HEK293 (cell line): ENCODE results near the gene PLCG1.
"Not testable (repeated sequence)": the region's sequence is repeated elsewhere in the genome, so short reads cannot be mapped to it uniquely, and the experiment has no call there.

Experiments
- EGR2 ChIP-seq: fragments of 450-650 bp; formaldehyde crosslinking; IDR thresholded peaks from 2 replicates; pipeline ENCODE4 v1.5.1; 2016; ENCODE audit warnings: low read depth, missing biosample characterization, missing genetic modification characterization
- MYNN ChIP-seq: fragments of 450-650 bp; formaldehyde crosslinking; IDR thresholded peaks from 2 replicates; pipeline ENCODE4 v1.5.1; 2016; ENCODE audit warnings: missing biosample characterization, missing genetic modification characterization, borderline replicate concordance
- RBAK ChIP-seq: fragments of 450-650 bp; formaldehyde crosslinking; IDR thresholded peaks from 2 replicates; pipeline ENCODE4 v1.5.1; 2016; ENCODE audit warnings: missing biosample characterization, missing genetic modification characterization
- ZFHX2 ChIP-seq: fragments of 450-650 bp; formaldehyde crosslinking; conservative IDR thresholded peaks from 2 replicates; pipeline ENCODE4 v1.5.1; 2016; ENCODE audit warnings: missing biosample characterization, missing genetic modification characterization
- ZNF155 ChIP-seq: fragments of 450-650 bp; formaldehyde crosslinking; IDR thresholded peaks from 2 replicates; pipeline ENCODE4 v1.5.1; 2016; ENCODE audit warnings: missing biosample characterization, missing genetic modification characterization
- ZNF24 ChIP-seq: fragments of 450-650 bp; formaldehyde crosslinking; IDR thresholded peaks from 2 replicates; pipeline ENCODE4 v1.5.1; 2016; ENCODE audit warnings: missing biosample characterization, missing genetic modification characterization
- ZNF311 ChIP-seq: fragments of 450-650 bp; formaldehyde crosslinking; IDR thresholded peaks from 2 replicates; pipeline ENCODE4 v1.5.1; 2017; ENCODE audit warnings: missing biosample characterization, missing genetic modification characterization, borderline replicate concordance
- ZNF324 ChIP-seq: fragments of 450-650 bp; formaldehyde crosslinking; IDR thresholded peaks from 2 replicates; pipeline ENCODE4 v1.5.1; 2016; ENCODE audit warnings: missing biosample characterization, missing genetic modification characterization
- ZSCAN23 ChIP-seq: fragments of 450-650 bp; formaldehyde crosslinking; IDR thresholded peaks from 2 replicates; pipeline ENCODE4 v1.5.1; 2016; ENCODE audit warnings: missing biosample characterization, missing genetic modification characterization
- TF ChIP-seq, protein P1 (sequence below): fragments of 450-650 bp; formaldehyde crosslinking; IDR thresholded peaks from 2 replicates; pipeline ENCODE4 v1.5.1; 2016; ENCODE audit warnings: missing biosample characterization, missing genetic modification characterization
- TF ChIP-seq, protein P2 (sequence below): fragments of 450-650 bp; formaldehyde crosslinking; IDR thresholded peaks from 2 replicates; pipeline ENCODE4 v1.5.1; 2016; ENCODE audit warnings: missing biosample characterization, missing genetic modification characterization
- TF ChIP-seq, protein P3 (sequence below): fragments of 450-650 bp; formaldehyde crosslinking; IDR thresholded peaks from 2 replicates; pipeline ENCODE4 v1.5.1; 2016; ENCODE audit warnings: missing biosample characterization, missing genetic modification characterization
- TF ChIP-seq, protein P4 (sequence below): fragments of 450-650 bp; formaldehyde crosslinking; IDR thresholded peaks from 2 replicates; pipeline ENCODE4 v1.5.1; 2016; ENCODE audit warnings: missing biosample characterization, missing genetic modification characterization
- TF ChIP-seq, protein P5 (sequence below): fragments of 450-650 bp; formaldehyde crosslinking; IDR thresholded peaks from 2 replicates; pipeline ENCODE4 v1.5.1; 2016; ENCODE audit warnings: missing biosample characterization, missing genetic modification characterization

DNA sequence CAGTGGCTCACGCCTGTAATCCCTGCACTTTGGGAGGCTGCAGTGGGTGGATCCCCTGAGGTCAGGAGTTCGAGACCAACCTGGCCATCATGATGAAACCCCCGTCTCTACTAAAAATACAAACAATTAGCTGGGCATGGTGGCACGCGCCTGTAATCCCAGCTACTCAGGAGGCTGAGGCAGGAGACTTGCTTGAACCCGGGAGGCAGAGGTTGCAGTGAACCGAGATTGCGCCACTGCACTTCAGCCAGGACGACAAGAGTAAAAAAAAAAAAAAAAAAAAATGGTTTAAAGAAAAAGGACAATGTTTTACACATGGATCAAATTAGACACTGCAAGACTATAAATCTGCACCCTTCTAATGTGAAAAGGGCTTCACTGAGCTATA, 5.0 kb upstream of the PLCG1 start:
- TF ChIP-seq, protein P1, sequence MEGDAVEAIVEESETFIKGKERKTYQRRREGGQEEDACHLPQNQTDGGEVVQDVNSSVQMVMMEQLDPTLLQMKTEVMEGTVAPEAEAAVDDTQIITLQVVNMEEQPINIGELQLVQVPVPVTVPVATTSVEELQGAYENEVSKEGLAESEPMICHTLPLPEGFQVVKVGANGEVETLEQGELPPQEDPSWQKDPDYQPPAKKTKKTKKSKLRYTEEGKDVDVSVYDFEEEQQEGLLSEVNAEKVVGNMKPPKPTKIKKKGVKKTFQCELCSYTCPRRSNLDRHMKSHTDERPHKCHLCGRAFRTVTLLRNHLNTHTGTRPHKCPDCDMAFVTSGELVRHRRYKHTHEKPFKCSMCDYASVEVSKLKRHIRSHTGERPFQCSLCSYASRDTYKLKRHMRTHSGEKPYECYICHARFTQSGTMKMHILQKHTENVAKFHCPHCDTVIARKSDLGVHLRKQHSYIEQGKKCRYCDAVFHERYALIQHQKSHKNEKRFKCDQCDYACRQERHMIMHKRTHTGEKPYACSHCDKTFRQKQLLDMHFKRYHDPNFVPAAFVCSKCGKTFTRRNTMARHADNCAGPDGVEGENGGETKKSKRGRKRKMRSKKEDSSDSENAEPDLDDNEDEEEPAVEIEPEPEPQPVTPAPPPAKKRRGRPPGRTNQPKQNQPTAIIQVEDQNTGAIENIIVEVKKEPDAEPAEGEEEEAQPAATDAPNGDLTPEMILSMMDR (tag by site-specific recombination), result not testable (repeated sequence)
- TF ChIP-seq, protein P2, sequence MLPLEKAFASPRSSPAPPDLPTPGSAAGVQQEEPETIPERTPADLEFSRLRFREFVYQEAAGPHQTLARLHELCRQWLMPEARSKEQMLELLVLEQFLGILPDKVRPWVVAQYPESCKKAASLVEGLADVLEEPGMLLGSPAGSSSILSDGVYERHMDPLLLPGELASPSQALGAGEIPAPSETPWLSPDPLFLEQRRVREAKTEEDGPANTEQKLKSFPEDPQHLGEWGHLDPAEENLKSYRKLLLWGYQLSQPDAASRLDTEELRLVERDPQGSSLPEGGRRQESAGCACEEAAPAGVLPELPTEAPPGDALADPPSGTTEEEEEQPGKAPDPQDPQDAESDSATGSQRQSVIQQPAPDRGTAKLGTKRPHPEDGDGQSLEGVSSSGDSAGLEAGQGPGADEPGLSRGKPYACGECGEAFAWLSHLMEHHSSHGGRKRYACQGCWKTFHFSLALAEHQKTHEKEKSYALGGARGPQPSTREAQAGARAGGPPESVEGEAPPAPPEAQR (tag by site-specific recombination), result not testable (repeated sequence)
- TF ChIP-seq, protein P3, sequence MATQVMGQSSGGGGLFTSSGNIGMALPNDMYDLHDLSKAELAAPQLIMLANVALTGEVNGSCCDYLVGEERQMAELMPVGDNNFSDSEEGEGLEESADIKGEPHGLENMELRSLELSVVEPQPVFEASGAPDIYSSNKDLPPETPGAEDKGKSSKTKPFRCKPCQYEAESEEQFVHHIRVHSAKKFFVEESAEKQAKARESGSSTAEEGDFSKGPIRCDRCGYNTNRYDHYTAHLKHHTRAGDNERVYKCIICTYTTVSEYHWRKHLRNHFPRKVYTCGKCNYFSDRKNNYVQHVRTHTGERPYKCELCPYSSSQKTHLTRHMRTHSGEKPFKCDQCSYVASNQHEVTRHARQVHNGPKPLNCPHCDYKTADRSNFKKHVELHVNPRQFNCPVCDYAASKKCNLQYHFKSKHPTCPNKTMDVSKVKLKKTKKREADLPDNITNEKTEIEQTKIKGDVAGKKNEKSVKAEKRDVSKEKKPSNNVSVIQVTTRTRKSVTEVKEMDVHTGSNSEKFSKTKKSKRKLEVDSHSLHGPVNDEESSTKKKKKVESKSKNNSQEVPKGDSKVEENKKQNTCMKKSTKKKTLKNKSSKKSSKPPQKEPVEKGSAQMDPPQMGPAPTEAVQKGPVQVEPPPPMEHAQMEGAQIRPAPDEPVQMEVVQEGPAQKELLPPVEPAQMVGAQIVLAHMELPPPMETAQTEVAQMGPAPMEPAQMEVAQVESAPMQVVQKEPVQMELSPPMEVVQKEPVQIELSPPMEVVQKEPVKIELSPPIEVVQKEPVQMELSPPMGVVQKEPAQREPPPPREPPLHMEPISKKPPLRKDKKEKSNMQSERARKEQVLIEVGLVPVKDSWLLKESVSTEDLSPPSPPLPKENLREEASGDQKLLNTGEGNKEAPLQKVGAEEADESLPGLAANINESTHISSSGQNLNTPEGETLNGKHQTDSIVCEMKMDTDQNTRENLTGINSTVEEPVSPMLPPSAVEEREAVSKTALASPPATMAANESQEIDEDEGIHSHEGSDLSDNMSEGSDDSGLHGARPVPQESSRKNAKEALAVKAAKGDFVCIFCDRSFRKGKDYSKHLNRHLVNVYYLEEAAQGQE (tag by site-specific recombination), result not testable (repeated sequence)
- not testable (repeated sequence) for TF ChIP-seq ZNF24 (tag by site-specific recombination); ZNF155; MYNN (tag by site-specific recombination); ZNF311 (tag by site-specific recombination); ZFHX2 (tag by site-specific recombination); ZNF324 (tag by site-specific recombination); EGR2 (tag by site-specific recombination); ZSCAN23; RBAK (tag by site-specific recombination)
- TF ChIP-seq, protein P4, sequence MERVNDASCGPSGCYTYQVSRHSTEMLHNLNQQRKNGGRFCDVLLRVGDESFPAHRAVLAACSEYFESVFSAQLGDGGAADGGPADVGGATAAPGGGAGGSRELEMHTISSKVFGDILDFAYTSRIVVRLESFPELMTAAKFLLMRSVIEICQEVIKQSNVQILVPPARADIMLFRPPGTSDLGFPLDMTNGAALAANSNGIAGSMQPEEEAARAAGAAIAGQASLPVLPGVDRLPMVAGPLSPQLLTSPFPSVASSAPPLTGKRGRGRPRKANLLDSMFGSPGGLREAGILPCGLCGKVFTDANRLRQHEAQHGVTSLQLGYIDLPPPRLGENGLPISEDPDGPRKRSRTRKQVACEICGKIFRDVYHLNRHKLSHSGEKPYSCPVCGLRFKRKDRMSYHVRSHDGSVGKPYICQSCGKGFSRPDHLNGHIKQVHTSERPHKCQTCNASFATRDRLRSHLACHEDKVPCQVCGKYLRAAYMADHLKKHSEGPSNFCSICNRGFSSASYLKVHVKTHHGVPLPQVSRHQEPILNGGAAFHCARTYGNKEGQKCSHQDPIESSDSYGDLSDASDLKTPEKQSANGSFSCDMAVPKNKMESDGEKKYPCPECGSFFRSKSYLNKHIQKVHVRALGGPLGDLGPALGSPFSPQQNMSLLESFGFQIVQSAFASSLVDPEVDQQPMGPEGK (tag by site-specific recombination), result not testable (repeated sequence)
- TF ChIP-seq, protein P5, sequence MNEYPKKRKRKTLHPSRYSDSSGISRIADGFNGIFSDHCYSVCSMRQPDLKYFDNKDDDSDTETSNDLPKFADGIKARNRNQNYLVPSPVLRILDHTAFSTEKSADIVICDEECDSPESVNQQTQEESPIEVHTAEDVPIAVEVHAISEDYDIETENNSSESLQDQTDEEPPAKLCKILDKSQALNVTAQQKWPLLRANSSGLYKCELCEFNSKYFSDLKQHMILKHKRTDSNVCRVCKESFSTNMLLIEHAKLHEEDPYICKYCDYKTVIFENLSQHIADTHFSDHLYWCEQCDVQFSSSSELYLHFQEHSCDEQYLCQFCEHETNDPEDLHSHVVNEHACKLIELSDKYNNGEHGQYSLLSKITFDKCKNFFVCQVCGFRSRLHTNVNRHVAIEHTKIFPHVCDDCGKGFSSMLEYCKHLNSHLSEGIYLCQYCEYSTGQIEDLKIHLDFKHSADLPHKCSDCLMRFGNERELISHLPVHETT, result not testable (repeated sequence)
